Measurements from ENCODE around the gene DCST1.
A peak's percentile ranks its signal among the peaks of the same experiment; 100 is the strongest.

The DCST1 gene

DNA sequence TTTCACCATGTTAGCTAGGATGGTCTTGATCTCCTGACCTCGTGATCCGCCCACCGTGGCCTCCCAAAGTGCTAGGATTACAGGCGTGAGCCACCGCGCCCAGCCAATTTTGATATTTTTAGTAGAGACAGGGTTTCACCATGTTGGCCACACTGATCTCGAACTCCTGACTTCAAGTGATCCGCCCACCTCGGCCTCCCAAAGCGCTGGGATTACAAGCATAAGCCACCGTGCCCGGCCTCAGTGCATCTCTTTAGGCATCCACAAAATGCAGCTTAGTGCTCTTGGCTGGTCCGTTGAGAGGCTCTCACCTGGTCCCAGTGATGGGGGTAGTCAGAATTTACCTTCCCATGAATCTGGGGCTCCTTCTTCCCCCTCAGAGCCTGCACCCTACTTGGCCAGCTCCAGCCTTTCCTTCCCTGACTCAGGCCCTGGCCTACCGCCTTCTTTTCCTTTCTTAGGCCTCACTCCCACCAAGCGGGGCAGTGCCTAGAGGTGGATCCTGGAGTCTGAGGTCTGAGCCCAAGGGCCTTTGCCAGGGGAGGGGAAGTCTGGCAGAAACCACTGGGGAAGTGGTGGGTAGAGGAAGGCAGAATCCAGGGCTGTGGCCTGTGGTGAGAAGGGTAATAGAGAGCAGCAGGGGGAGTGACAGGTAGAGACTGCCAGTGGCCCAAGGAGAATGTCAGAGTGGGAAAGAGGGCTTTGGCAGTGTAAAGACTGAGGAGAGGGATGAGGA lies 36.5 kb upstream of the DCST1 start:
- Histone ChIP-seq H3K36me3 (ENCODE audit: insufficient read depth, low read length) (no peaks in the 10 kb centered on the region), H3K9me3 (ENCODE audit: control insufficient read depth, insufficient read depth, low read length) (no peaks in the 10 kb centered on the region), H3K4me1 (ENCODE audit: insufficient read depth, low read length) (peaks cover 12% of the 10 kb centered on the region; the same call in 1 of the 2 replicates), H3K9ac (ENCODE audit: low read depth, low read length) (no peak overlapping the region)

- Histone ChIP-seq H3K4me1 (ENCODE audit: insufficient read depth, low read length) (peaks cover 7% of the 10 kb centered on the region; the same call in 1 of the 2 replicates), H3K9ac (ENCODE audit: low read depth, low read length) (no peak overlapping the region), H3K9me3 (ENCODE audit: control insufficient read depth, insufficient read depth, low read length) (no peaks in the 10 kb centered on the region), H3K36me3 (ENCODE audit: insufficient read depth, low read length) (no peaks in the 10 kb centered on the region)
Observed at GRCh38 chr1:154998201-154998780, 35.3 kb upstream of the DCST1 start.

GRCh38 chr1:154998818-154999570 lies 34.6 kb upstream of the DCST1 start:
- no peaks in the 10 kb centered on the region for H3K9me3 ChIP-seq (ENCODE audit: control insufficient read depth, insufficient read depth, low read length)
- no peaks in the 10 kb centered on the region; the same call in 1 of the 2 replicates for H3K4me1 ChIP-seq (ENCODE audit: insufficient read depth, low read length)
- no peaks in the 10 kb centered on the region for H3K36me3 ChIP-seq (ENCODE audit: insufficient read depth, low read length)
- H3K9ac ChIP-seq (ENCODE audit: low read depth, low read length), result peak overlapping the region; percentile 48

- H3K36me3 ChIP-seq (ENCODE audit: insufficient read depth, low read length), result no peaks in the 10 kb centered on the region
- no peaks in the 10 kb centered on the region for H3K9me3 ChIP-seq (ENCODE audit: control insufficient read depth, insufficient read depth, low read length)
- peaks cover 6% of the 10 kb centered on the region; the same call in 1 of the 2 replicates for H3K4me1 ChIP-seq (ENCODE audit: insufficient read depth, low read length)
- H3K9ac ChIP-seq (ENCODE audit: low read depth, low read length), result peak overlapping the region; percentile 65
Observed at GRCh38 chr1:154999571-155000410, 33.8 kb upstream of the DCST1 start.

DNA sequence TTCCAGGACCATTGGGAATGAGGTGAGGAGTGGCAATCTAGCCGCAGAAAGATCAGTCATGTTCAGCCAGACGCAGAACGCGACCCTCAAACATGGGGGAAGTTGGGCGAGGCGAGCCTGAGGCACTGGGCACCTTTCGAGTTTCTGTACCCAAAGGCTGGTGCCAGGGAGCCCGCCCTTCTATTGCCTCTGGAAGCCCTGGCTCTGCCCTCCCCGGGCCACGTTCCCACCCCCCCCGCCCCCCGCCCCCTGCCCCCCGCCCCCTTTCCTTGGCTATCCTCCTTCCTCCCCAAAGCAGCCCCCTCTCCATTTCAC lies 33.3 kb upstream of the DCST1 start:
- H3K9me3 ChIP-seq (ENCODE audit: control insufficient read depth, insufficient read depth, low read length), result no peaks in the 10 kb centered on the region
- H3K9ac ChIP-seq (ENCODE audit: low read depth, low read length), result peak overlapping the region; percentile 89

GRCh38 chr1:155000726-155001424 lies 32.7 kb upstream of the DCST1 start:
- H3K9ac ChIP-seq (ENCODE audit: low read depth, low read length), result peak overlapping the region; percentile 89
- H3K36me3 ChIP-seq (ENCODE audit: insufficient read depth, low read length), result no peaks in the 10 kb centered on the region
- H3K9me3 ChIP-seq (ENCODE audit: control insufficient read depth, insufficient read depth, low read length), result no peaks in the 10 kb centered on the region
- H3K4me1 ChIP-seq (ENCODE audit: insufficient read depth, low read length), result peaks cover 7% of the 10 kb centered on the region; the same call in 1 of the 2 replicates

More for the DNA sequence above, 33.3 kb upstream of the DCST1 start:
- no peaks in the 10 kb centered on the region for H3K36me3 ChIP-seq (ENCODE audit: insufficient read depth, low read length)
- peaks cover 7% of the 10 kb centered on the region; the same call in 1 of the 2 replicates for H3K4me1 ChIP-seq (ENCODE audit: insufficient read depth, low read length)

DNA sequence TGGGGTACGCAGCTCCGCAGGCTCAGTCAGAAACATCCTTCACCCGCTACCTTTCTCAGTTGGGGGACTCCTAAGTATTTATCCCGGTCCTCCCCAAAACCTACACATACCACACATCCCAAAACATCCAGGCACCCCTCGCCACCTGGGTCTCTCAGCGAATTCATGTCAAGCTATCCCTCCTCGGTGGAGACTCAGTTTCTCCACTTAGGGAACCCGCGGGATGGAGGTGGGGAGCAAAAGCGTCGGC lies 32.3 kb upstream of the DCST1 start:
- H3K4me1 ChIP-seq (ENCODE audit: insufficient read depth, low read length), result peaks cover 7% of the 10 kb centered on the region; the same call in 1 of the 2 replicates
- no peaks in the 10 kb centered on the region for H3K9me3 ChIP-seq (ENCODE audit: control insufficient read depth, insufficient read depth, low read length)
- peak overlapping the region; percentile 89 for H3K9ac ChIP-seq (ENCODE audit: low read depth, low read length)
- no peaks in the 10 kb centered on the region for H3K36me3 ChIP-seq (ENCODE audit: insufficient read depth, low read length)

- Histone ChIP-seq H3K9me3 (ENCODE audit: control insufficient read depth, insufficient read depth, low read length) (no peaks in the 10 kb centered on the region), H3K4me1 (ENCODE audit: insufficient read depth, low read length) (peaks cover 7% of the 10 kb centered on the region; the same call in 1 of the 2 replicates), H3K36me3 (ENCODE audit: insufficient read depth, low read length) (no peaks in the 10 kb centered on the region), H3K9ac (ENCODE audit: low read depth, low read length) (peak overlapping the region; percentile 89)
Observed at GRCh38 chr1:155001675-155002463, 31.8 kb upstream of the DCST1 start.

GRCh38 chr1:155002464-155003226 lies 31.0 kb upstream of the DCST1 start, which contains the start of gene ZBTB7B:
Gene ZBTB7B (plus strand): TSS chr1:155002802. CDS start chr1:155014661, 11,859 bp downstream.
- H3K9me3 ChIP-seq (ENCODE audit: control insufficient read depth, insufficient read depth, low read length), result no peaks in the 10 kb centered on the region
- H3K36me3 ChIP-seq (ENCODE audit: insufficient read depth, low read length), result no peaks in the 10 kb centered on the region
- peak within 1 kb of the TSS; percentile 89 for H3K9ac ChIP-seq (ENCODE audit: low read depth, low read length)
- H3K4me1 ChIP-seq (ENCODE audit: insufficient read depth, low read length), result peaks cover 7% of the 10 kb centered on the region; the same call in 1 of the 2 replicates

DNA sequence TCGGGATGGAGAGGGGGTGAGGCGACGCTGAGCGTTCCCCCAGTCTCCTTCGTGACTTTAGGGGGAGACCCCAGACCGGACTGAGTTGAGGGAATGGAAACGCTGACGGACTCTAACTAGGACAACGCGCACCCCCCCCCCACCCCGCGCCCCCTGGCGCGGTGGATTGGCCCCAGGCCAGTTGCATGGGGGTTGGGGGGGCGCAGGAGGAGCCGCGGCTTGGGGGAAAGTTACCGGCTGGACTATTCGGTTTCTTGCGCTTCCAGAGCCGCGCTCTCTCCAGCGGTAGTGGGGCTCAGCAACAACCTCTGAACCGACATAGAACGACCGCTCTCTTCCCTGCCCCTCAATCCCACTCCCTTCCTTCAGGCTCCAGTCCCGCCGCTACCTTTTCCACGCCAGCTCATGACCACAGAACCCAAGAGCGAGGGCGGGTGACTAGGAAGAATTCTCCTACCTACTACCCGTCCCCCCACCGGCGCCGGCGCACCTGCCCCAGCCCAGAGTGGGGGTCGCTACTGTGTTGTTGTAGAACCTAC lies 30.3 kb upstream of the DCST1 start:
- Histone ChIP-seq H3K4me1 (ENCODE audit: insufficient read depth, low read length) (peaks cover 10% of the 10 kb centered on the region; the same call in 1 of the 2 replicates), H3K36me3 (ENCODE audit: insufficient read depth, low read length) (no peaks in the 10 kb centered on the region), H3K9ac (ENCODE audit: low read depth, low read length) (peak overlapping the region; percentile 85), H3K9me3 (ENCODE audit: control insufficient read depth, insufficient read depth, low read length) (no peaks in the 10 kb centered on the region)

DNA sequence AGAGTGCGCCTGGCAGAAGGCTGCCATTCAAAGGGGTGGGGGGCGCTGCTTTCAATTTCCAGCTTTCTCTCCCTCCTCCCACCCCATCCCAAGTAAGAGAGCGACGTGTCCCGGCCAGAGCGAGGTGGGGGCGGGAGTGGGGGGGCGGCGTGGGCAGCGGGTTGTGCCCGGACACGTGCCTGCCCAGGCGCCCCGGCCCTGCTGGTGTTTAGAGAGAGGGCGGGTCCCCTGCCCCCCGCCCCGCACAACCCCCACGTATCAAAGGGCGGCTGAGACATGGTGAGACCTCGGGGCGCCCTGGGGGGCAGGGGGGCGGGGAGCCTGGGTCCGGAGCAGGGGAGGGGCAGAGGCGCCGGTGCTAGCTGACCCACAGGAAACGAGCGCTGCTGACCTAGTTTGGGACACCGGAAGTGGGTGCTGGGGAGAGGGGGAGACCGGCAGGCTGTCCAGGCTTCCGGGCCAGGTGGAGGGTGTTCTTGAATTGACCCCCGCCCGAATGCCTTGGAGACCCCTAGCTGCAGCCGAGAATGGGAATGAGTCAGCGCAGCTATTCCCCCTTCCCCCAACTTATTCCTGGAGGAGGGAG lies 29.8 kb upstream of the DCST1 start:
- H3K9ac ChIP-seq (ENCODE audit: low read depth, low read length), result peak overlapping the region; percentile 85
- H3K9me3 ChIP-seq (ENCODE audit: control insufficient read depth, insufficient read depth, low read length), result no peaks in the 10 kb centered on the region
- H3K36me3 ChIP-seq (ENCODE audit: insufficient read depth, low read length), result no peaks in the 10 kb centered on the region
- H3K4me1 ChIP-seq (ENCODE audit: insufficient read depth, low read length), result peaks cover 13% of the 10 kb centered on the region; the same call in 1 of the 2 replicates

Measured in ES-I3 (cell line).